ENCODE data around the gene IGF1. TPM values are rescaled to one million over a fixed set of nuclear protein-coding genes. Genes with fewer than 3 reads are reported as not detected.
A peak's percentile ranks its signal among the peaks of the same experiment; 100 is the strongest.

The IGF1 gene
- total RNA-seq, 4 donors from 2014 or later: 17.3 to 58.7 (median 43.1) TPM

- no peak for ATAC-seq
- Histone ChIP-seq H3K27me3 (no peaks in the 10 kb centered on the region), H3K4me3 (peak overlapping the region in 1 of 2 donors; percentile 3), H3K4me1 (peaks cover 0 to 21% (median 6%) of the 10 kb centered on the region in 3 donors), H3K27ac (no peak overlapping the region), H3K9me3 (no peaks in the 10 kb centered on the region), H3K36me3 (no peaks in the 10 kb centered on the region)
- TF ChIP-seq POLR2A (IDR thresholded peaks at IDR 0.05): no peak
- TF ChIP-seq CTCF (IDR thresholded peaks at IDR 0.05): no peak
- TF ChIP-seq POLR2AphosphoS5 (IDR thresholded peaks at IDR 0.05): no peak
- TF ChIP-seq EP300 (IDR thresholded peaks at IDR 0.05): no peak
- WGBS, 2 donors (ENCODE audit: low coverage in 1 of 2): 53% methylated on average over 2 of the region's 9 CpGs; no CpG with 5 or more reads in 1 of the 2 donors
Observed at GRCh38 chr12:102475355-102475754, 5.0 kb downstream of the IGF1 start.

GRCh38 chr12:102474438-102475064 lies 5.8 kb downstream of the IGF1 start:
- H3K27me3 ChIP-seq: no peaks in the 10 kb centered on the region
- no peak for ATAC-seq
- no peaks in the 10 kb centered on the region for H3K36me3 ChIP-seq
- H3K9me3 ChIP-seq: no peaks in the 10 kb centered on the region
- H3K4me3 ChIP-seq: no peak overlapping the region
- TF ChIP-seq EP300 (IDR thresholded peaks at IDR 0.05) (no peak), POLR2A (IDR thresholded peaks at IDR 0.05) (no peak), POLR2AphosphoS5 (IDR thresholded peaks at IDR 0.05) (no peak), CTCF (IDR thresholded peaks at IDR 0.05) (no peak)
- no peak overlapping the region for H3K27ac ChIP-seq
- H3K4me1 ChIP-seq: peaks cover 0 to 13% (median 6%) of the 10 kb centered on the region in 3 donors
- WGBS, 2 donors (ENCODE audit: low coverage in 1 of 2): 85 to 88% methylated on average over 2 to 3 of the region's 3 CpGs

- TF ChIP-seq POLR2A (IDR thresholded peaks at IDR 0.05) (no peak), POLR2AphosphoS5 (IDR thresholded peaks at IDR 0.05) (no peak), EP300 (IDR thresholded peaks at IDR 0.05) (no peak), CTCF (IDR thresholded peaks at IDR 0.05) (no peak)
- Histone ChIP-seq H3K36me3 (no peaks in the 10 kb centered on the region), H3K27ac (no peak overlapping the region), H3K4me1 (peaks cover 0 to 9% (median 0%) of the 10 kb centered on the region in 3 donors), H3K9me3 (no peaks in the 10 kb centered on the region), H3K27me3 (no peaks in the 10 kb centered on the region), H3K4me3 (no peak overlapping the region)
- ATAC-seq: no peak
- 43 to 69% methylated on average over 1 of the region's 1 CpG for WGBS, 2 donors (ENCODE audit: low coverage in 1 of 2)
Observed at GRCh38 chr12:102472496-102472895, 7.9 kb downstream of the IGF1 start.

- Histone ChIP-seq H3K27ac (no peak overlapping the region), H3K4me3 (no peak overlapping the region), H3K36me3 (no peaks in the 10 kb centered on the region), H3K27me3 (no peaks in the 10 kb centered on the region), H3K4me1 (peaks cover 0 to 9% (median 0%) of the 10 kb centered on the region in 3 donors), H3K9me3 (no peaks in the 10 kb centered on the region)
- no peak for TF ChIP-seq EP300 (IDR thresholded peaks at IDR 0.05)
- TF ChIP-seq POLR2A (IDR thresholded peaks at IDR 0.05): no peak
- TF ChIP-seq POLR2AphosphoS5 (IDR thresholded peaks at IDR 0.05): no peak
- no peak for TF ChIP-seq CTCF (IDR thresholded peaks at IDR 0.05)
- no peak for ATAC-seq
- WGBS, 2 donors (ENCODE audit: low coverage in 1 of 2): 81 to 88% methylated on average over 2 of the region's 2 CpGs
Observed at GRCh38 chr12:102471556-102471955, 8.8 kb downstream of the IGF1 start.

GRCh38 chr12:102470945-102471344 lies 9.4 kb downstream of the IGF1 start:
- Histone ChIP-seq H3K27me3 (no peaks in the 10 kb centered on the region), H3K4me1 (peaks cover 0 to 9% (median 0%) of the 10 kb centered on the region in 3 donors), H3K36me3 (no peaks in the 10 kb centered on the region), H3K27ac (no peak overlapping the region), H3K4me3 (no peak overlapping the region), H3K9me3 (no peaks in the 10 kb centered on the region)
- ATAC-seq: no peak
- WGBS, 2 donors (ENCODE audit: low coverage in 1 of 2): 45% methylated on average over 2 to 3 of the region's 3 CpGs
- TF ChIP-seq POLR2A (IDR thresholded peaks at IDR 0.05) (no peak), EP300 (IDR thresholded peaks at IDR 0.05) (no peak), CTCF (IDR thresholded peaks at IDR 0.05) (no peak), POLR2AphosphoS5 (IDR thresholded peaks at IDR 0.05) (no peak)
